ENCODE measurements around the gene KCNT2.

DNA sequence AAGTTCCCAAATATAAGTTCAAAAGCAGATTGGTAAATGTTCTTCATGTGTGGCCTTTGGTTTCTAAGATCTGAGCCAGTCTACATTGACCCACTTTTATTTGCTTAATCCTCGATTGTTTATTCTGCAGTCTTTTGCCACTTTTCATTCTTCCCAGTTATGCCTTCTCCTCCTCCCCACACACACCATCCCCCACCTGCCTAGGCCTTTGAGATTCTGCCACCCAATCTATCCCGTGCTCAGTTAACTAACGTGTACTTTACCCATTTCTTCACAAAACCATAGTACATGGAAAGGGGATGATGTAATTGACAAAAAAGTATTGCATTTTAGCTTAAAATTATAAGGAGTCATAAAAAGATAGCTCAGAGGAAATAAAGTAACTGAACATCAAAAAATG, 47.3 kb upstream of the KCNT2 start:
- no peak for TF ChIP-seq EZH2phosphoT487 (IDR thresholded peaks at IDR 0.05; ENCODE audit: borderline replicate concordance, low read depth, low read length)
- TF ChIP-seq, protein P1, sequence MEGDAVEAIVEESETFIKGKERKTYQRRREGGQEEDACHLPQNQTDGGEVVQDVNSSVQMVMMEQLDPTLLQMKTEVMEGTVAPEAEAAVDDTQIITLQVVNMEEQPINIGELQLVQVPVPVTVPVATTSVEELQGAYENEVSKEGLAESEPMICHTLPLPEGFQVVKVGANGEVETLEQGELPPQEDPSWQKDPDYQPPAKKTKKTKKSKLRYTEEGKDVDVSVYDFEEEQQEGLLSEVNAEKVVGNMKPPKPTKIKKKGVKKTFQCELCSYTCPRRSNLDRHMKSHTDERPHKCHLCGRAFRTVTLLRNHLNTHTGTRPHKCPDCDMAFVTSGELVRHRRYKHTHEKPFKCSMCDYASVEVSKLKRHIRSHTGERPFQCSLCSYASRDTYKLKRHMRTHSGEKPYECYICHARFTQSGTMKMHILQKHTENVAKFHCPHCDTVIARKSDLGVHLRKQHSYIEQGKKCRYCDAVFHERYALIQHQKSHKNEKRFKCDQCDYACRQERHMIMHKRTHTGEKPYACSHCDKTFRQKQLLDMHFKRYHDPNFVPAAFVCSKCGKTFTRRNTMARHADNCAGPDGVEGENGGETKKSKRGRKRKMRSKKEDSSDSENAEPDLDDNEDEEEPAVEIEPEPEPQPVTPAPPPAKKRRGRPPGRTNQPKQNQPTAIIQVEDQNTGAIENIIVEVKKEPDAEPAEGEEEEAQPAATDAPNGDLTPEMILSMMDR (conservative IDR thresholded peaks at IDR 0.05; ENCODE audit: low read length): no peak
